ENCODE data around the gene CDC7. TPM values are rescaled to one million over a fixed set of nuclear protein-coding genes. Genes with fewer than 3 reads are reported as not detected.

Gene CDC7
- total and polyA plus RNA-seq, 2 of the 13 experiments (the other 11 are each of a cell fraction or from before 2014, with no cell fraction given) = 2.5 to 12.6 TPM

- 0% methylated on average over 2 of the region's 2 CpGs for WGBS (ENCODE audit: low lambda C conversion rate)
- ATAC-seq = no peak
- in situ Hi-C loops (cut with HindIII; ENCODE audit: extremely low pct_ligation_motif_present, low pct_unique_long_range_greater_than_20kb) = no loop called here
- ChIA-PET POLR2A (no interaction called here), CTCF (ENCODE audit: low intra/inter-chr PET ratio, low total read pairs) (no interaction called here)
- H3K27ac ChIP-seq (ENCODE audit: extremely low read length, insufficient read depth, low read length) = no peak overlapping the region
- no peaks in the 10 kb centered on the region for H3K36me3 ChIP-seq (replicated peaks in 1 of 2; ENCODE audit: control insufficient read depth in 1 of 2, insufficient read depth in 2 of 2, low read length in 2 of 2)
- H3K79me2 ChIP-seq (ENCODE audit: insufficient read depth, low read length) = no peaks in the 10 kb centered on the region
- FAIRE-seq = no peak
- DNase-seq (ENCODE audit: low spot score) = no peak
- intact Hi-C loops (cut with micrococcal nuclease; ENCODE audit: unreplicated experiment) = loop anchor here (10.0 kb wide), 1 partner anchor 372 kb away; no protein-coding TSS in a partner anchor
- no peaks in the 10 kb centered on the region; a peak in 1 of 5 replicates for H3K27me3 ChIP-seq (ENCODE audit: control insufficient read depth in 1 of 2, insufficient read depth in 2 of 2, low read length in 2 of 2)
- no peak overlapping the region for H2AFZ ChIP-seq (ENCODE audit: low read length)
- no peak overlapping the region for H3K9ac ChIP-seq (ENCODE audit: insufficient read depth, low read depth, low read length)
- no peaks in the 10 kb centered on the region for H3K4me1 ChIP-seq (ENCODE audit: insufficient read depth, low read length)
- no TSS peak for BruUV-seq (replicated peaks)
- no peaks in the 10 kb centered on the region for H3K9me3 ChIP-seq (ENCODE audit: low read length)
- no peaks in the 10 kb centered on the region for H4K20me1 ChIP-seq (ENCODE audit: insufficient read depth, low read length)
- TF ChIP-seq SMAD1 (CRISPR knock-in tag; IDR thresholded peaks at IDR 0.05; ENCODE audit: borderline replicate concordance, low read depth) = no peak
- TF ChIP-seq ATF3 (CRISPR knock-in tag; IDR thresholded peaks at IDR 0.05) = no peak
- no peak for TF ChIP-seq ZNF761 (CRISPR knock-in tag; conservative IDR thresholded peaks at IDR 0.05)
- TF ChIP-seq, protein P1, sequence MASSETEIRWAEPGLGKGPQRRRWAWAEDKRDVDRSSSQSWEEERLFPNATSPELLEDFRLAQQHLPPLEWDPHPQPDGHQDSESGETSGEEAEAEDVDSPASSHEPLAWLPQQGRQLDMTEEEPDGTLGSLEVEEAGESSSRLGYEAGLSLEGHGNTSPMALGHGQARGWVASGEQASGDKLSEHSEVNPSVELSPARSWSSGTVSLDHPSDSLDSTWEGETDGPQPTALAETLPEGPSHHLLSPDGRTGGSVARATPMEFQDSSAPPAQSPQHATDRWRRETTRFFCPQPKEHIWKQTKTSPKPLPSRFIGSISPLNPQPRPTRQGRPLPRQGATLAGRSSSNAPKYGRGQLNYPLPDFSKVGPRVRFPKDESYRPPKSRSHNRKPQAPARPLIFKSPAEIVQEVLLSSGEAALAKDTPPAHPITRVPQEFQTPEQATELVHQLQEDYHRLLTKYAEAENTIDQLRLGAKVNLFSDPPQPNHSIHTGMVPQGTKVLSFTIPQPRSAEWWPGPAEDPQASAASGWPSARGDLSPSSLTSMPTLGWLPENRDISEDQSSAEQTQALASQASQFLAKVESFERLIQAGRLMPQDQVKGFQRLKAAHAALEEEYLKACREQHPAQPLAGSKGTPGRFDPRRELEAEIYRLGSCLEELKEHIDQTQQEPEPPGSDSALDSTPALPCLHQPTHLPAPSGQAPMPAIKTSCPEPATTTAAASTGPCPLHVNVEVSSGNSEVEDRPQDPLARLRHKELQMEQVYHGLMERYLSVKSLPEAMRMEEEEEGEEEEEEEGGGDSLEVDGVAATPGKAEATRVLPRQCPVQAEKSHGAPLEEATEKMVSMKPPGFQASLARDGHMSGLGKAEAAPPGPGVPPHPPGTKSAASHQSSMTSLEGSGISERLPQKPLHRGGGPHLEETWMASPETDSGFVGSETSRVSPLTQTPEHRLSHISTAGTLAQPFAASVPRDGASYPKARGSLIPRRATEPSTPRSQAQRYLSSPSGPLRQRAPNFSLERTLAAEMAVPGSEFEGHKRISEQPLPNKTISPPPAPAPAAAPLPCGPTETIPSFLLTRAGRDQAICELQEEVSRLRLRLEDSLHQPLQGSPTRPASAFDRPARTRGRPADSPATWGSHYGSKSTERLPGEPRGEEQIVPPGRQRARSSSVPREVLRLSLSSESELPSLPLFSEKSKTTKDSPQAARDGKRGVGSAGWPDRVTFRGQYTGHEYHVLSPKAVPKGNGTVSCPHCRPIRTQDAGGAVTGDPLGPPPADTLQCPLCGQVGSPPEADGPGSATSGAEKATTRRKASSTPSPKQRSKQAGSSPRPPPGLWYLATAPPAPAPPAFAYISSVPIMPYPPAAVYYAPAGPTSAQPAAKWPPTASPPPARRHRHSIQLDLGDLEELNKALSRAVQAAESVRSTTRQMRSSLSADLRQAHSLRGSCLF (CRISPR knock-in tag; IDR thresholded peaks at IDR 0.05; ENCODE audit: borderline replicate concordance) = no peak
- no peak for TF ChIP-seq ZFYVE20 (CRISPR knock-in tag; IDR thresholded peaks at IDR 0.05; ENCODE audit: borderline replicate concordance, low read depth)
- no peak for TF ChIP-seq ZSCAN5A (CRISPR knock-in tag; IDR thresholded peaks at IDR 0.05; ENCODE audit: borderline replicate concordance)
- no peak for TF ChIP-seq SMYD3 (CRISPR knock-in tag; IDR thresholded peaks at IDR 0.05)
- TF ChIP-seq MED1 (CRISPR knock-in tag; IDR thresholded peaks at IDR 0.05) = no peak
- TF ChIP-seq ARID4A (CRISPR knock-in tag; IDR thresholded peaks at IDR 0.05; ENCODE audit: borderline replicate concordance) = no peak
- no peak for TF ChIP-seq ZNF337 (CRISPR knock-in tag; IDR thresholded peaks at IDR 0.05; ENCODE audit: borderline replicate concordance, low read depth)
- no peak overlapping the region for H3K4me2 ChIP-seq (ENCODE audit: low read depth, low read length)
- no peak overlapping the region for H3K4me3 ChIP-seq (replicated peaks in 1 of 3; ENCODE audit: insufficient read depth in 1 of 3, low read depth in 2 of 3, low read length in 3 of 3)
Observed at GRCh38 chr1:91552596-91552995, 51.9 kb downstream of the CDC7 start.

Data from HepG2 (cell line).